ENCODE measurements around the gene NPHP1. TPM values are rescaled to one million over a fixed set of nuclear protein-coding genes. Genes with fewer than 3 reads are reported as not detected.
A peak's percentile ranks its signal among the peaks of the same experiment; 100 is the strongest.

Gene NPHP1
- total and polyA plus RNA-seq, 2 of the 4 experiments (the other 2 are of a cell fraction), result 1.8 to 2.5 TPM

DNA sequence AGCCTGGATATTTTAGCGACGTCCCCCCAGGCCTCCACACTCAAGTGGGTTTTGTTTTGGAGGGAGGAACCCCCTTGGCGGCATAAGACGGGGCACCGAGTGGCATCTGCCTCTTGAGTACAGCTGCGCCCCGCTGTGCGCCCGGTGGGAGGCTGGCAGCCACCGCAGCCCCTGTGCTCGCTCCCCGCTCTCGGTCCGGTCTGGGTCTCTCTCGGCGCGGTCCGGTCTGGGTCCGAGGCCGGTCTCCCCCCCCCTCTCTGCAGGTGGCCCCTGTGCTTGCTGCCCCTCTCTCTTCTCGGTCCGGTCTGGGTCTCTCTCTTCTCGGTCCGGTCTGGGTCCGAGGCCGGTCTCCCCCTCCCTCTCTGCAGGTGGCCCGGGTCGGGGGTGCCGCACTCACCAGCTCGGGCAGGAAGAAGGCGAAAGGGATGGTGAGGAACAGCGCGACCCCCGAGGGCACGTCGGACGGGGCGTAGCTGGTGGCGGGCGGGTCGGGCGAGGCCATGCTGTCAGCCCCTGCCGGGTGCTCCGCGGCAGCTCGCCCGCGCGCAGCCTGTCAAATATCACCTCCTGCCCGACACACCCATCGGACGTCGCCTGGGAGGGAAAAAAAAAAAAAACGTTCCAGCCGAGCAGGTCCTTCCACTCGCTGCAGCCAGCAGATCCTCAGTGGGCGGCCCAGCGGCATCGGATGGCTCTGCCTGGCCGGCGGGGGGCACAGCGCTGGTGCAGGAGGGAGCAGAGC, 89.4 kb downstream of the NPHP1 start, which contains the start of gene MALL:
MALL (minus strand) TSS at position 532 of the 742 bp plus-strand sequence; CDS start at position 502, 30 bp downstream.
- no peak within 1 kb of the TSS for H3K18ac ChIP-seq (ENCODE audit: low read depth, low read length)
- H4K91ac ChIP-seq (ENCODE audit: insufficient read depth, low read depth, low read length), result no peak within 1 kb of the TSS
- no peak within 1 kb of the TSS for H2BK20ac ChIP-seq (ENCODE audit: low read depth, low read length)
- DNase-seq, result no peak
- no peak within 1 kb of the TSS for H3K9ac ChIP-seq (ENCODE audit: low read depth, low read length)
- H2AK5ac ChIP-seq (ENCODE audit: low read depth, low read length), result no peak within 1 kb of the TSS
- H4K5ac ChIP-seq (ENCODE audit: low read depth, low read length), result no peak within 1 kb of the TSS
- no peak within 1 kb of the TSS for H3K4ac ChIP-seq (ENCODE audit: low read depth, low read length)
- no peak for TF ChIP-seq RFX5 (IDR thresholded peaks at IDR 0.05; ENCODE audit: low read depth, low read length)
- TF ChIP-seq FOS (IDR thresholded peaks at IDR 0.05; ENCODE audit: low read depth, low read length), result no peak
- TF ChIP-seq, protein P1, sequence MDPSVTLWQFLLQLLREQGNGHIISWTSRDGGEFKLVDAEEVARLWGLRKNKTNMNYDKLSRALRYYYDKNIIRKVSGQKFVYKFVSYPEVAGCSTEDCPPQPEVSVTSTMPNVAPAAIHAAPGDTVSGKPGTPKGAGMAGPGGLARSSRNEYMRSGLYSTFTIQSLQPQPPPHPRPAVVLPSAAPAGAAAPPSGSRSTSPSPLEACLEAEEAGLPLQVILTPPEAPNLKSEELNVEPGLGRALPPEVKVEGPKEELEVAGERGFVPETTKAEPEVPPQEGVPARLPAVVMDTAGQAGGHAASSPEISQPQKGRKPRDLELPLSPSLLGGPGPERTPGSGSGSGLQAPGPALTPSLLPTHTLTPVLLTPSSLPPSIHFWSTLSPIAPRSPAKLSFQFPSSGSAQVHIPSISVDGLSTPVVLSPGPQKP (IDR thresholded peaks at IDR 0.05; ENCODE audit: borderline replicate concordance, low read depth, low read length), result no peak
- H3K4me2 ChIP-seq (ENCODE audit: low read depth, low read length), result peak within 1 kb of the TSS; percentile 43; the same call in 1 of the 2 replicates
- dilution Hi-C loops (cut with HindIII; ENCODE audit: low sequenced_read_pairs, unreplicated experiment), result no loop called here
- intact Hi-C loops (cut with micrococcal nuclease), result loop anchor here (5.0 kb wide), 1 partner anchor 37 kb away; no protein-coding TSS in a partner anchor
- no peaks in the 10 kb centered on the region for H3K9me3 ChIP-seq (ENCODE audit: control insufficient read depth, insufficient read depth, low read length)
- no peak within 1 kb of the TSS; a peak in 1 of 4 replicates for H4K8ac ChIP-seq (ENCODE audit: low read depth in 2 of 2, low read length in 2 of 2)
- peak within 1 kb of the TSS; percentile 69 for H2AFZ ChIP-seq (replicated peaks; ENCODE audit: low read length, poor library complexity)
- H2BK5ac ChIP-seq (ENCODE audit: low read depth, low read length, poor library complexity, severe bottlenecking), result no peak within 1 kb of the TSS
- peaks cover 15% of the 10 kb centered on the region for H3K27me3 ChIP-seq (ENCODE audit: control insufficient read depth, insufficient read depth, low read length)
- no peaks in the 10 kb centered on the region for H3K79me1 ChIP-seq (ENCODE audit: low read depth in 1 of 2, low read length in 2 of 2)
- H3K23ac ChIP-seq (ENCODE audit: low read depth, low read length), result no peak within 1 kb of the TSS
- H3K9me1 ChIP-seq (ENCODE audit: insufficient read depth, low read length), result no peaks in the 10 kb centered on the region
- no peak within 1 kb of the TSS for H3K27ac ChIP-seq (ENCODE audit: insufficient read depth, low read length)
- 0 out of 3 replicates have a peak within 1 kb of the TSS, but pooled peaks have one; percentile 16 for H2BK15ac ChIP-seq (ENCODE audit: low read depth, low read length)
- no peaks in the 10 kb centered on the region for H3K36me3 ChIP-seq (ENCODE audit: control insufficient read depth, insufficient read depth, low read length)
- in situ Hi-C loops (cut with MboI; ENCODE audit: low sequenced_read_pairs), result no loop called here
- H4K20me1 ChIP-seq (ENCODE audit: insufficient read depth, low read length), result no peaks in the 10 kb centered on the region
- BruUV-seq (replicated peaks), result no TSS peak
- WGBS, 2 experiments (ENCODE audit: extremely low coverage in 2 of 2, insufficient read length in 1 of 2), result 26% methylated on average over 25 of the region's 62 CpGs; no CpG with 5 or more reads in 1 of the 2 experiments
- no peak within 1 kb of the TSS for H3K14ac ChIP-seq (replicated peaks; ENCODE audit: low read depth, low read length)
- H3K56ac ChIP-seq (ENCODE audit: extremely low read depth, insufficient read depth, low read length), result no peak within 1 kb of the TSS
- ChIA-PET POLR2A (ENCODE audit: unreplicated experiment) (no interaction called here), CTCF (interaction anchor here (0.6 to 1.3 kb wide), 4 partner anchors 7 to 20 kb away, joined by 3 to 7 read pairs (median 4); no protein-coding TSS in a partner anchor)
- ATAC-seq (ENCODE audit: low read depth), result peak; percentile 24; the same call in 1 of the 2 replicates
- H3K4me1 ChIP-seq (ENCODE audit: control insufficient read depth, insufficient read depth, low read length), result no peaks in the 10 kb centered on the region
- H2AK9ac ChIP-seq (replicated peaks; ENCODE audit: low read depth, low read length, poor library complexity), result peak within 1 kb of the TSS; percentile 87
- H3K4me3 ChIP-seq (ENCODE audit: insufficient read depth, low read depth, low read length), result no peak within 1 kb of the TSS; the same call in 1 of the 2 replicates
- no peak within 1 kb of the TSS for H2BK120ac ChIP-seq (ENCODE audit: low read depth, low read length)
